COLO829 (cell line): ENCODE results near the gene CCDC86.

ENCODE experiments used
- DNase-seq: peaks from one replicate; pipeline ENCODE4 v3.0.0; 2012; ENCODE audit warnings: low spot score

CCDC86 gene

GRCh38 chr11:60868682-60869450, 27.0 kb downstream of the CCDC86 start:
- DNase-seq = no peak

- no peak for DNase-seq
Observed at GRCh38 chr11:60869451-60869825, 27.5 kb downstream of the CCDC86 start.

GRCh38 chr11:60870276-60870675, 28.4 kb downstream of the CCDC86 start:
- no peak for DNase-seq

- DNase-seq = no peak
Observed at GRCh38 chr11:60870733-60871377, 28.9 kb downstream of the CCDC86 start.

GRCh38 chr11:60871378-60872061, 29.6 kb downstream of the CCDC86 start:
- DNase-seq = no peak

- no peak for DNase-seq
Observed at GRCh38 chr11:60872124-60872960, 30.4 kb downstream of the CCDC86 start.

- DNase-seq = peak; percentile 7
Observed at GRCh38 chr11:60872961-60873524, 31.1 kb downstream of the CCDC86 start.

GRCh38 chr11:60873533-60873932, 31.6 kb downstream of the CCDC86 start:
- no peak for DNase-seq

- DNase-seq = no peak
Observed at GRCh38 chr11:60874421-60875365, 32.8 kb downstream of the CCDC86 start.

GRCh38 chr11:60875366-60876167, 33.7 kb downstream of the CCDC86 start:
- DNase-seq = no peak

- no peak for DNase-seq
Observed at GRCh38 chr11:60876168-60876485, 34.2 kb downstream of the CCDC86 start.

GRCh38 chr11:60878245-60879101, 36.6 kb downstream of the CCDC86 start:
- no peak for DNase-seq

GRCh38 chr11:60879104-60879503, 37.2 kb downstream of the CCDC86 start:
- no peak for DNase-seq

- DNase-seq = no peak
Observed at GRCh38 chr11:60879971-60880588, 38.2 kb downstream of the CCDC86 start.

GRCh38 chr11:60880643-60881282, 38.9 kb downstream of the CCDC86 start:
- no peak for DNase-seq

GRCh38 chr11:60887556-60887955, 45.6 kb downstream of the CCDC86 start:
- DNase-seq = no peak

GRCh38 chr11:60889869-60890311, 48.0 kb downstream of the CCDC86 start:
- DNase-seq = no peak

- no peak for DNase-seq
Observed at GRCh38 chr11:60890696-60891095, 48.8 kb downstream of the CCDC86 start.
